HL-60 (cell line): Measurements from ENCODE around the gene SMOC1.

Experiments used
- DNase-seq, 2 experiments: peaks; one replicate each; pipeline ENCODE4 v3.0.0-alpha.2; 2010 to 2020; ENCODE audit warnings: low read depth in 1 of 2, low spot score in 1 of 2
- H3K27ac ChIP-seq: fragments of 250-450 bp; sonication (Bioruptor Pico); replicated peaks from 2 replicates; pipeline ENCODE4 v1.5.1; 2020; ENCODE audit warnings: mild to moderate bottlenecking, moderate library complexity
- H3K27me3 ChIP-seq: fragments of 250-450 bp; sonication (Bioruptor Pico); 2 replicates; pipeline ENCODE4 v1.5.1; 2021; ENCODE audit warnings: mild to moderate bottlenecking, moderate library complexity; ENCODE audit not compliant: insufficient read depth, poor library complexity, severe bottlenecking
- H3K4me3 ChIP-seq: replicated peaks from 2 replicates; pipeline ENCODE4 v1.5.1; 2011; ENCODE audit warnings: mild to moderate bottlenecking, control low read depth, low read length; ENCODE audit not compliant: insufficient read depth
- CTCF ChIP-seq: IDR thresholded peaks from one replicate; pipeline ENCODE4 v1.5.1; 2011; ENCODE audit warnings: low read length, control low read depth, inconsistent platforms; ENCODE audit not compliant: insufficient read depth
- GABPA ChIP-seq: IDR thresholded peaks from 2 replicates; pipeline ENCODE4 v1.6.1; 2012; ENCODE audit warnings: low read depth
- POLR2AphosphoS5 ChIP-seq: IDR thresholded peaks from 2 replicates; pipeline ENCODE4 v1.6.1; 2012; ENCODE audit warnings: low read depth
- REST ChIP-seq: IDR thresholded peaks from 2 replicates; pipeline ENCODE4 v1.6.1; 2012; ENCODE audit warnings: low read depth; ENCODE audit not compliant: insufficient replicate concordance
- SPI1 ChIP-seq: IDR thresholded peaks from 2 replicates; pipeline ENCODE4 v1.6.1; 2012; ENCODE audit warnings: low read depth, mild to moderate bottlenecking, borderline replicate concordance

Gene SMOC1

GRCh38 chr14:69882915-69883314 is 3.7 kb downstream of the SMOC1 start:
- TF ChIP-seq POLR2AphosphoS5 (no peak), REST (no peak)
- no peak overlapping the region for H3K4me3 ChIP-seq
- H3K27me3 ChIP-seq = no peaks in the 10 kb centered on the region
- no peak overlapping the region for H3K27ac ChIP-seq
- no peak for DNase-seq

- Histone ChIP-seq H3K27ac (no peak overlapping the region), H3K27me3 (no peaks in the 10 kb centered on the region), H3K4me3 (no peak overlapping the region)
- no peak for DNase-seq
- TF ChIP-seq SPI1 = no peak
- no peak for TF ChIP-seq CTCF
- no peak for TF ChIP-seq POLR2AphosphoS5
- TF ChIP-seq GABPA = no peak
- no peak for TF ChIP-seq REST
These were observed 7.4 kb downstream of the SMOC1 start for GRCh38 chr14:69886453-69887242.

GRCh38 chr14:69887740-69888657 is 8.8 kb downstream of the SMOC1 start:
- TF ChIP-seq SPI1 = no peak
- no peak for TF ChIP-seq GABPA
- TF ChIP-seq POLR2AphosphoS5 = no peak
- no peak for TF ChIP-seq REST
- TF ChIP-seq CTCF = no peak
- Histone ChIP-seq H3K27me3 (no peaks in the 10 kb centered on the region), H3K27ac (no peak overlapping the region), H3K4me3 (no peak overlapping the region)
- no peak for DNase-seq
